Neutrophil (primary cell): ENCODE measurements around the gene ZNRF2.

Experiments used
- H3K27ac ChIP-seq: fragments of 200-600 bp; sonication (generic); 2 replicates; pipeline ENCODE4 v1.5.1; 2016; ENCODE audit warnings: mild to moderate bottlenecking, moderate library complexity
- H3K27me3 ChIP-seq: fragments of 200-600 bp; sonication (generic); 2 replicates; pipeline ENCODE4 v1.6.0; 2016; ENCODE audit warnings: mild to moderate bottlenecking
- H3K36me3 ChIP-seq: fragments of 200-600 bp; sonication (generic); 2 replicates; pipeline ENCODE4 v1.5.1; 2017
- H3K4me1 ChIP-seq, 2 experiments: fragments of 200-600 bp in 1 of 2; sonication (generic) in 1 of 2; 1 replicate in 1 of 2; 2 replicates in 1 of 2; pipeline versions ENCODE4 v1.5.1 to v1.6.1; 2013 to 2016; ENCODE audit warnings: low read depth in 1 of 2, low read length in 1 of 2, mild to moderate bottlenecking in 1 of 2, moderate library complexity in 1 of 2; ENCODE audit not compliant: control insufficient read depth in 1 of 2, insufficient read depth in 1 of 2
- H3K4me3 ChIP-seq, 2 experiments: fragments of 200-600 bp in 1 of 2; sonication (generic) in 1 of 2; 1 replicate in 1 of 2; 2 replicates in 1 of 2; pipeline ENCODE4 v1.5.1; 2013 to 2016; ENCODE audit warnings: low read depth in 1 of 2, low read length in 1 of 2, mild to moderate bottlenecking in 1 of 2, moderate library complexity in 1 of 2
- H3K9me3 ChIP-seq: fragments of 200-600 bp; sonication (generic); 2 replicates; pipeline ENCODE4 v1.5.1; 2016
- TF ChIP-seq, protein P1 (sequence below): fragments of 200-600 bp; sonication (generic); IDR thresholded peaks from 2 replicates; pipeline ENCODE4 v1.5.1; 2016; ENCODE audit warnings: antibody characterized with exemption

The ZNRF2 gene

DNA sequence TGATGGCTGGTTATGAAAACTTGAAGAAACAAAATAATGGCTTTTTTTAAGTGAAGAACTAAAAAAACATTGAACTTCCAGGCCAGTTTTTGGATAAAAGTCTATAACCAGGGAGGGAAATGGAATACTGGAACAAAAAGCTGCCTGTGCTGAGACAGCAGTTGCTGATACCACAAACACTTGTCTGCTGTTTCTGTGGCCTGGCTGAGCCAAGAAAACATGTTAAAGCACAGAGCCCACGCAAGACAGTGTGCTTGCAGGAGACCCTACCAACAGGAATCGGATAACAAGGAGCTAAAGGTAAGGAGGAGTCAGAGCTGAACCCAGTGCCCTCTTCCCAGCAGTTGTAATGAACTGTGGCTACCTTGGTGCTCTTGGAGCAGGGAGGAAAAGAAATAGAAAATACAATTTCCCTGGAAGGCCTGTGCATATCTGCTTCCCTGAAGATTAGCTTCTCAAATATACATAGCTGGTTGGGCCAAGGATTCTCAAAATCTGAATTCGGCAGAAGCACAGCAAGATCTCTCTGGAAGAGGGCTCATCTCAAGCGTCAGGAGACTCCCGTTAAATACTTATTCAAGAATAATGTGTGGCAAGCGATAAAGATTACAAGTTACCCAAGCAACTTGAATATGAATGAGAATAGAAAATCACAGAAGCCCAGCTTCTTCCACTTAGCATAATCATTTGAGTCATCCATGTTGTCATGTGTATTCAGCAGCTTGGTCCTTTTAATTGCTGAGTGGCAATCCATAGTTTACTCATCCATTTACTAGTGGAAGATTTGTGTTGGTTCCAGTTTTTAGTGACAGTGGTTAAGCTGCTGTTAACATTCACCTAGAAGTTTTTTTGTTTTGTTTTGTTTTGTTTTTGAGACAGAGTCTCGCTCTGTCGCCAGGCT lies 106.6 kb downstream of the ZNRF2 start:
- Histone ChIP-seq H3K27me3 (no peaks in the 10 kb centered on the region), H3K4me1 (peaks cover 0 to 4% of the 10 kb centered on the region in 2 experiments), H3K36me3 (peaks cover 3% of the 10 kb centered on the region), H3K9me3 (no peaks in the 10 kb centered on the region), H3K4me3 (no peak overlapping the region), H3K27ac (no peak overlapping the region)
- TF ChIP-seq, protein P1, sequence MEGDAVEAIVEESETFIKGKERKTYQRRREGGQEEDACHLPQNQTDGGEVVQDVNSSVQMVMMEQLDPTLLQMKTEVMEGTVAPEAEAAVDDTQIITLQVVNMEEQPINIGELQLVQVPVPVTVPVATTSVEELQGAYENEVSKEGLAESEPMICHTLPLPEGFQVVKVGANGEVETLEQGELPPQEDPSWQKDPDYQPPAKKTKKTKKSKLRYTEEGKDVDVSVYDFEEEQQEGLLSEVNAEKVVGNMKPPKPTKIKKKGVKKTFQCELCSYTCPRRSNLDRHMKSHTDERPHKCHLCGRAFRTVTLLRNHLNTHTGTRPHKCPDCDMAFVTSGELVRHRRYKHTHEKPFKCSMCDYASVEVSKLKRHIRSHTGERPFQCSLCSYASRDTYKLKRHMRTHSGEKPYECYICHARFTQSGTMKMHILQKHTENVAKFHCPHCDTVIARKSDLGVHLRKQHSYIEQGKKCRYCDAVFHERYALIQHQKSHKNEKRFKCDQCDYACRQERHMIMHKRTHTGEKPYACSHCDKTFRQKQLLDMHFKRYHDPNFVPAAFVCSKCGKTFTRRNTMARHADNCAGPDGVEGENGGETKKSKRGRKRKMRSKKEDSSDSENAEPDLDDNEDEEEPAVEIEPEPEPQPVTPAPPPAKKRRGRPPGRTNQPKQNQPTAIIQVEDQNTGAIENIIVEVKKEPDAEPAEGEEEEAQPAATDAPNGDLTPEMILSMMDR, result no peak

DNA sequence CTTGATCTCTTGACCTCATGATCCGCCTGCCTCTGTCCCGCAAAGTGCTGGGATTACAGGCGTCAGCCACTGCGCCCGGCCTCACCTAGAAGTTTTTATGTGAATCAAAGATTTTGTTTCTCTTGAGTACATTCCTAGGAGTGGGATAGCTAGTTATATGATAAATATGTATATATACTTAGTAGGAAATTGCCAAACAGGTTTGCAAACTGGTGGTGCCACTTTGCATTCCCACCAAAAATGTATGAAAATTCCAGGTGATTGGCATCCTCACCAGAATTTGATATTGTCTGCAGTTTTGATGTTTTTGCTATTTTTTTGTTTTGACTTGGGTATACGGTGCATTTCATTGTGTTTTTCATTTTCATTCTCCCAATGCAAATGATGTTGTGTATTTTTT lies 107.4 kb downstream of the ZNRF2 start:
- TF ChIP-seq, protein P1, result no peak

DNA sequence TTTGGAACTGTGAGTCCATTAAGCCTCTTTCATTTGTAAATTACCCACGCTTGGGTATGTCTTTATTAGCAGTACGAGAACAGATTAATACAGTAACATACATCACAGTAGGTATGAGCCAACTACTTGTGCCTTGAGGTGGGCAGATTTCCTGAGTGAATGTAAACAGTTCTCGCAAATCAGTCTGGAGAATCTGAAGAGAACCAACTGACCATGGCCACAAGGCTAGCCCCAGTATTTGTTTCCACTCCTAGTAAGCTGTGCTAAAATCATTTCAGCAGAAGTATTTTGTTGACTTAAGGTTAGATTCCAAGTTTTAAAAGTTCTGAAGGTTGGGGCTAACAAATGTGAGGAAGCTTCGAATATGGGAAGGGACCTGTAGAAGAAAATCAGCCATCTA lies 111.3 kb downstream of the ZNRF2 start:
- TF ChIP-seq, protein P1, result no peak
- no peaks in the 10 kb centered on the region for H3K36me3 ChIP-seq
- no peak overlapping the region for H3K4me3 ChIP-seq
- no peaks in the 10 kb centered on the region for H3K4me1 ChIP-seq
- H3K27me3 ChIP-seq, result no peaks in the 10 kb centered on the region
- no peak overlapping the region for H3K27ac ChIP-seq
- no peaks in the 10 kb centered on the region for H3K9me3 ChIP-seq

More for the DNA sequence above, 107.4 kb downstream of the ZNRF2 start:
- H3K27me3 ChIP-seq, result no peaks in the 10 kb centered on the region
- H3K36me3 ChIP-seq, result peaks cover 3% of the 10 kb centered on the region
- peaks cover 0 to 4% of the 10 kb centered on the region in 2 experiments for H3K4me1 ChIP-seq
- no peaks in the 10 kb centered on the region for H3K9me3 ChIP-seq
- no peak overlapping the region for H3K27ac ChIP-seq
- no peak overlapping the region for H3K4me3 ChIP-seq

DNA sequence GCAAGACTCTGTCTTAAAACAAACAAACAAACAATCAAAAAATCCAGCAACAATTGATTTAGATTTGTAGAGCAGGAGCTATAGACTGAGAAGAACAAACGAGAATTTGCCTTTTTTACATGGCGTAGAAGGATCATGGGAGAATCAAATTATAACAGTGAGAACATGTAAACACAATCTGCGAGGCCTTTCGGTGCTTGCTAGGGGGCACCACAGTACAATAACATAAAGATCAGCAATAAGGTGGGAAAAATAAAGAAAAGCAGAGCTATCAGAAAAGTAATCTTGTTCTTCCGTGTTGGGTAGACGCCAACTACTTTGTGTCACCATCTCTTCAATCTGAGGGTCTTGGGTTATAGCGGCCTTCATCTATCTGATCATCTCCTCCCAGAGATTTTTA lies 112.0 kb downstream of the ZNRF2 start:
- Histone ChIP-seq H3K9me3 (no peaks in the 10 kb centered on the region), H3K27ac (no peak overlapping the region), H3K27me3 (no peaks in the 10 kb centered on the region), H3K4me1 (no peaks in the 10 kb centered on the region), H3K36me3 (no peaks in the 10 kb centered on the region), H3K4me3 (no peak overlapping the region)
- TF ChIP-seq, protein P1, result no peak

DNA sequence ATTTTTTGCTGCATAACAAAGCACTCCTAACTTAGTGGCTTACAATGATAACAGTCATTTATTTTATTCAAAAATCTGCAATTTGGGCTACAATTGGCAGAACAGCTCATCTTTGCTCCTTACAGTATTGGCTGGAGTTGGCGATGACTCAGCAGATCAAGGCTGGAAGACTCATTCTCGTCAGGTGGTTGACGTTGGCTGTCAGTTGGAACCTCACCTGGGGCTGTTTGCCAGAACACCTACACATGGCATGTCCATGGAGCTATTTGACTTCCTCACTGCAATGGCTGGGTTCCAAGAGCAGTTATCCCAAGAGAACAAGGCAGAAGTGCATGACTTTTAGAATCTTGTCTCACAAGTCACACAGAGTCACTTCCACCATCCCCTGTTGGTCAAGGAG lies 119.1 kb downstream of the ZNRF2 start:
- H3K36me3 ChIP-seq, result peaks cover 8% of the 10 kb centered on the region
- H3K27me3 ChIP-seq, result no peaks in the 10 kb centered on the region

More for the DNA sequence above, 119.1 kb downstream of the ZNRF2 start:
- Histone ChIP-seq H3K4me3 (no peak overlapping the region), H3K27ac (no peak overlapping the region), H3K9me3 (no peaks in the 10 kb centered on the region), H3K4me1 (no peaks in the 10 kb centered on the region)
- TF ChIP-seq, protein P1, result no peak
